Esophagus (tissue), 2 donors: Measurements from ENCODE around the gene RPS16. TPM values are rescaled to one million over a fixed set of nuclear protein-coding genes. Genes with fewer than 3 reads are reported as not detected.
A peak's percentile ranks its signal among the peaks of the same experiment; 100 is the strongest.

ENCODE experiments used
- H3K27ac ChIP-seq, 2 donors: one replicate each; pipeline ENCODE4 v1.5.1; 2013; ENCODE audit warnings: low read depth in 2 of 2, mild to moderate bottlenecking in 2 of 2, inconsistent platforms in 1 of 2, low read length in 1 of 2, moderate library complexity in 1 of 2
- H3K27me3 ChIP-seq, 2 donors: one replicate each; pipeline ENCODE4 v1.6.1; 2013; ENCODE audit warnings: low read length in 2 of 2, control low read depth in 1 of 2, mild to moderate bottlenecking in 1 of 2; ENCODE audit not compliant: insufficient read depth in 2 of 2, control insufficient read depth in 1 of 2
- H3K36me3 ChIP-seq, 2 donors: one replicate each; pipeline ENCODE4 v1.6.1; 2013; ENCODE audit warnings: low read length in 1 of 2; ENCODE audit not compliant: control insufficient read depth in 2 of 2, insufficient read depth in 2 of 2
- H3K4me1 ChIP-seq, 2 donors: one replicate each; pipeline ENCODE4 v1.6.1; 2013; ENCODE audit warnings: low read length in 1 of 2; ENCODE audit not compliant: control insufficient read depth in 2 of 2, insufficient read depth in 2 of 2
- H3K4me3 ChIP-seq, 2 donors: one replicate each; pipeline ENCODE4 v1.5.1; 2013; ENCODE audit warnings: low read length in 2 of 2, mild to moderate bottlenecking in 2 of 2, low read depth in 1 of 2, moderate library complexity in 1 of 2
- H3K9me3 ChIP-seq, 2 donors: one replicate each; pipeline ENCODE4 v1.6.1; 2013; ENCODE audit warnings: mild to moderate bottlenecking in 2 of 2, low read depth in 1 of 2, low read length in 1 of 2, moderate library complexity in 1 of 2; ENCODE audit not compliant: control insufficient read depth in 2 of 2, insufficient read depth in 1 of 2
- WGBS, 2 donors: extraction: QIAGEN DNeasy Blood & Tissue Kit; methylation state at CpG; one replicate each; pipeline ENCODE4 v1.1.7; 2013; 5-methylcytosine and 5-hydroxymethylcytosine counted together
- polyA plus RNA-seq, 2 donors: library from polyadenylated mRNA; stranded (reverse); fragments of 200-250 nt; gene quantifications; one replicate each; pipeline ENCODE4 v1.2.3, GENCODE V29; 2013
- donor health status: healthy with polysubstance abuse.
- donor health status: Bipolar disorder and iron deficiency.

RPS16 gene
- polyA plus RNA-seq, 2 donors: 1,628 to 3,096 TPM

DNA sequence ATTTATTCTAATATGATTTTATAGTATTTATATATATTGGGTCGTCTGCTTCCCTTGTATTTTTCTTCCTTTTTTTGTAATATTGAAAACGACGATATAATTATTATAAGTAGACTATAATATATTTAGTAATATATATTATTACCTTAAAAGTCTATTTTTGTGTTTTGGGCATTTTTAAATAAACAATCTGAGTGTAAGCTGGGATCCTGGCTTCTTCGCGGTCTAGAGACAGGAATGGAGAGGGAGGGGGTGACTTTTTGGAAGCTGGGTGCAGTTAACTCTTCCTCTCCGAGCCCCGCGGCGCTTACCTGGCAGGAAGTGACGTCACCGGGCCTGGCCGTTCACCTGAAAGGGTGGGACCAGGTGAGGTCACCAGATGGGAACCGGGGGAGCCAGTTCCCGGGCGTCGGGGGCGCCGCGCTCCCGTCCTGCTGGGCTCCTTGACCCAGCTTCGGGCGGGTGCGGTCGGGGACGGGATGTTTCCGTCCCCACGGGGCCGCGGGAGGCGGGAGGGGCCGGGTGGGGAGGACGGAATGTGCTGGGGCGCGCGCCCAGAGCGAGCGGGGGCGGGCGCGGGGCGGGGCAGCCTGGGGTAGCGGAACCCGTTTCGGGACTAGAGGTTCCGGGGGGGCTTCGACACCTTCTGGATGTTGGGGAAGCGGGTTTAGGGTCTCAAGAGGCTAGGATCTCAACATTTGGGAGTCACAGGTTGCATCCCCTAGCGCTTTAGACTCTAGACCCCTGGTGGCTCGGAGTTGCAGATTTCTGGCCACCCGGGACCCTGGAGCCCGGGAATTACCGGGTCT, 26.3 kb downstream of the RPS16 start:
- WGBS, 2 donors: 0 to 1% methylated on average over 51 to 52 of the region's 52 CpGs
- Histone ChIP-seq H3K27ac (peak overlapping the region; percentile 100), H3K9me3 (no peaks in the 10 kb centered on the region), H3K4me1 (peaks cover 0 to 7% of the 10 kb centered on the region in 2 donors), H3K36me3 (peaks cover 7 to 11% of the 10 kb centered on the region in 2 donors), H3K27me3 (no peaks in the 10 kb centered on the region), H3K4me3 (peak overlapping the region; percentile 43 to 94)

DNA sequence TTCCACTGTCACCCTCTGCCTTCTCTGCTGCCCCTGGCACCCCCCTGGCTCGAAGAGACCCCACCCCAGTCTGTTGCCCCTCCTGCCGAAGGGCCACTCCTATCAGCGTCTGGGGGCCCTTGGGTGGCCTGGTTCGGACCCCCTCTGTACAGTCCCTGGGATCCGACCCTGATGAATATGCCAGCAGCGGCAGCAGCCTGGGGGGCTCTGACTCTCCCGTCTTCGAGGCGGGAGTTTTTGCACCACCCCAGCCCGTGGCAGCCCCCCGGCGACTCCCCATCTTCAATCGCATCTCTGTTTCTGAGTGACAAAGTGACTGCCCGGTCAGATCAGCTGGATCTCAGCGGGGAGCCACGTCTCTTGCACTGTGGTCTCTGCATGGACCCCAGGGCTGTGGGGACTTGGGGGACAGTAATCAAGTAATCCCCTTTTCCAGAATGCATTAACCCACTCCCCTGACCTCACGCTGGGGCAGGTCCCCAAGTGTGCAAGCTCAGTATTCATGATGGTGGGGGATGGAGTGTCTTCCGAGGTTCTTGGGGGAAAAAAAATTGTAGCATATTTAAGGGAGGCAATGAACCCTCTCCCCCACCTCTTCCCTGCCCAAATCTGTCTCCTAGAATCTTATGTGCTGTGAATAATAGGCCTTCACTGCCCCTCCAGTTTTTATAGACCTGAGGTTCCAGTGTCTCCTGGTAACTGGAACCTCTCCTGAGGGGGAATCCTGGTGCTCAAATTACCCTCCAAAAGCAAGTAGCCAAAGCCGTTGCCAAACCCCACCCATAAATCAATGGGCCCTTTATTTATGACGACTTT, 27.1 kb downstream of the RPS16 start:
- no peaks in the 10 kb centered on the region for H3K27me3 ChIP-seq
- 9 to 24% methylated on average over 20 of the region's 20 CpGs for WGBS, 2 donors
- H3K9me3 ChIP-seq: no peaks in the 10 kb centered on the region
- peak overlapping the region; percentile 94 for H3K4me3 ChIP-seq
- peaks cover 7 to 11% of the 10 kb centered on the region in 2 donors for H3K36me3 ChIP-seq
- peaks cover 0 to 7% of the 10 kb centered on the region in 2 donors for H3K4me1 ChIP-seq
- peak overlapping the region; percentile 99 to 100 for H3K27ac ChIP-seq

DNA sequence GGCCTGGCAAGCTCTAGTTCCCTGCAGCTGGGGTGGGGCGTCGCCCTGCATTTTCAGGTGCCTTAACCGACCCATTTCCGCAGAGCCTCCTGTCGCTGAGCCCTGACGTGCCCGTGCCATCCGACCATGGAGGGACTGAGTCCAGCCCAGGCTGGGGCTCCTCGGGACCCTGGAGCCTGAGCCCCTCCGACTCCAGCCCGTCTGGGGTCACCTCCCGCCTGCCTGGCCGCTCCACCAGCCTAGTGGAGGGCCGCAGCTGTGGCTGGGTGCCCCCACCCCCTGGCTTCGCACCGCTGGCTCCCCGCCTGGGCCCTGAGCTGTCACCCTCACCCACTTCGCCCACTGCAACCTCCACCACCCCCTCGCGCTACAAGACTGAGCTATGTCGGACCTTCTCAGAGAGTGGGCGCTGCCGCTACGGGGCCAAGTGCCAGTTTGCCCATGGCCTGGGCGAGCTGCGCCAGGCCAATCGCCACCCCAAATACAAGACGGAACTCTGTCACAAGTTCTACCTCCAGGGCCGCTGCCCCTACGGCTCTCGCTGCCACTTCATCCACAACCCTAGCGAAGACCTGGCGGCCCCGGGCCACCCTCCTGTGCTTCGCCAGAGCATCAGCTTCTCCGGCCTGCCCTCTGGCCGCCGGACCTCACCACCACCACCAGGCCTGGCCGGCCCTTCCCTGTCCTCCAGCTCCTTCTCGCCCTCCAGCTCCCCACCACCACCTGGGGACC, 27.9 kb downstream of the RPS16 start:
- Histone ChIP-seq H3K36me3 (peaks cover 7 to 11% of the 10 kb centered on the region in 2 donors), H3K4me3 (peak overlapping the region; percentile 94), H3K9me3 (no peaks in the 10 kb centered on the region), H3K27ac (peak overlapping the region; percentile 99 to 100), H3K27me3 (no peaks in the 10 kb centered on the region), H3K4me1 (peaks cover 0 to 7% of the 10 kb centered on the region in 2 donors)
- 3 to 6% methylated on average over 40 of the region's 40 CpGs for WGBS, 2 donors

- Histone ChIP-seq H3K9me3 (no peaks in the 10 kb centered on the region), H3K27ac (peak overlapping the region; percentile 99 to 100), H3K27me3 (no peaks in the 10 kb centered on the region), H3K4me3 (peak overlapping the region; percentile 94), H3K4me1 (peaks cover 0 to 9% of the 10 kb centered on the region in 2 donors), H3K36me3 (peaks cover 7 to 11% of the 10 kb centered on the region in 2 donors)
- WGBS, 2 donors: 0% methylated on average over 14 of the region's 14 CpGs
These were observed 28.4 kb downstream of the RPS16 start for GRCh38 chr19:39407410-39407659.

- H3K4me3 ChIP-seq: peak within 1 kb of the TSS; percentile 94
- H3K27ac ChIP-seq: peak within 1 kb of the TSS; percentile 99 to 100
- H3K9me3 ChIP-seq: no peaks in the 10 kb centered on the region
- no peaks in the 10 kb centered on the region for H3K27me3 ChIP-seq
- peaks cover 7 to 11% of the 10 kb centered on the region in 2 donors for H3K36me3 ChIP-seq
- WGBS, 2 donors: 0 to 1% methylated on average over 52 to 56 of the region's 56 CpGs
- peaks cover 0 to 14% of the 10 kb centered on the region in 2 donors for H3K4me1 ChIP-seq
These were observed 28.9 kb downstream of the RPS16 start, which contains the start of gene ZFP36 for GRCh38 chr19:39406656-39407409. Gene ZFP36, plus strand, starts transcription at chr19:39406847. Its CDS starts 58 bp downstream, at chr19:39406905.

DNA sequence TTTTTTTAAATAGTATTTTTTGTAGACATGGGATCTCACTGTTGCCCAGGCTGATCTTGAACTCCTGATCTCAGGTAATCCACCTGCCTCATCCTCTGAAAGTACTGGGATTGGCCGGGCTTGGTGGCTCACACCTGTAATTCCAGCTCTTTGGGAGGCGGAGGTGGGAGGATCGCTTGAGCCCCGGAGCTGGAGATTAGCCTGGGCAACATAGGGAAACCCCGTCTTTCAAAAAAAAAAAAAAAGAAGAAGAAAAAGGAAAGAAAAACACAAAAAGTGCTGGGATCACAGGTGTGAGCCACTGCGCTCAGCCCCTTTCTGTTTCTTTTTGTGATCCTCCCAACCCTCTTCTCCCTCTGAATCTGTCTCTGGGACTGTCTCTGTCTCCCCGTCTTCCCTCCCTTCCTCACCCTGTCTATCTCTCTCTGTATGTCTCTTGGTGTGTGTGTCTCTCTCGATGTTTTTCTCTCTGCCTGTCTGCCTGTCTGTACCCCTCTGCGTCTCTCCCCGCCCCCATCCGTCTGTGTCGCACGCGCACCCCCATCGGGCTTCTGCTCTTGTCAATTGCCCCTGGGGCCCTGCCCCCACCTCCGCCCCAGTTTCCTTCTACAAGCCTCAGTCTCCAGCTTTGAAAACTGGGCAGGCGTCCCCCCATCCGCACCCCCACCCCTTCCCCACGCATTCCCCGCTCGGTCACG, 29.6 kb downstream of the RPS16 start:
- H3K27me3 ChIP-seq: no peaks in the 10 kb centered on the region
- WGBS, 2 donors: 9 to 10% methylated on average over 22 of the region's 22 CpGs
- H3K9me3 ChIP-seq: no peaks in the 10 kb centered on the region
- peaks cover 0 to 17% of the 10 kb centered on the region in 2 donors for H3K4me1 ChIP-seq
- H3K4me3 ChIP-seq: peak overlapping the region; percentile 52 to 94
- H3K36me3 ChIP-seq: peaks cover 7 to 11% of the 10 kb centered on the region in 2 donors
- H3K27ac ChIP-seq: peak overlapping the region; percentile 99 to 100

GRCh38 chr19:39405261-39405957, 30.3 kb downstream of the RPS16 start:
- peaks cover 7 to 11% of the 10 kb centered on the region in 2 donors for H3K36me3 ChIP-seq
- peaks cover 0 to 13% of the 10 kb centered on the region in 2 donors for H3K4me1 ChIP-seq
- WGBS, 2 donors: 82 to 88% methylated on average over 17 of the region's 17 CpGs
- H3K9me3 ChIP-seq: no peaks in the 10 kb centered on the region
- no peaks in the 10 kb centered on the region for H3K27me3 ChIP-seq
- peak overlapping the region; percentile 99 to 100 for H3K27ac ChIP-seq
- H3K4me3 ChIP-seq: peak overlapping the region; percentile 15 to 94
